ENCODE measurements around the gene TCF23.
A peak's percentile ranks its signal among the peaks of the same experiment; 100 is the strongest.
"Not testable (repeated sequence)": the region's sequence is repeated elsewhere in the genome, so short reads cannot be mapped to it uniquely, and the experiment has no call there.

Gene TCF23

DNA sequence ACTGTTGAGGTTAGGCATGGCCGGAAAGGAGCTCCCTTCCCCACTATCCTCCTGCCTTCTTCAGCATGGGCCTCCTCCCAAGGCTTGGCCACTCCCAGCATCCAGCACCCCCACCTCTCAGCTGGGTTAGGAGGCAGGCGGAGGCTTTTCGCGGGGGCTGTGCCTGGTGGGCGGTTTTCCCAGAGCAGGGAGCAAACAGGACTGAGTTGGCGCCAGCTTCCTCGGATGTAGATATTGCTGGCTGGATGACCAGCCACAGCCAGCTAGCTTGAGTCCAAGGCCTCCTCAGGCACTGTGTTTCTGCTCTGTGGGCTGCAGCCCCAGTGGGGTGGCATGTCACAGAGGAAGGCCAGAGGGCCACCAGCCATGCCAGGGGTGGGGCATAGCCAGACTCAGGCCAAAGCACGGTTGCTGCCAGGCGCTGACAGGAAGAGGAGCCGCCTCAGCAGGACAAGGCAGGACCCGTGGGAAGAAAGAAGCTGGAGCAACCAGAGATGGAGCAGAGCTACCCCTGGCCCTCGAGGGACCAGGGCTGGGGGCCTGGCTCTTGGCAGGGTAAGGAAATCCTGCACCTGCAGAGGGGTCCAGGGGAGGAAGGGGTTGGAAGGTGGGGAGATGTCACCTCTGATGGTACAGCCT, at the start of gene TCF23:
Gene TCF23, plus strand, starts transcription at position 204 of the 639 bp plus-strand sequence. Its CDS starts 130 bp downstream, at position 334.
- no peak for DNase-seq
- intact Hi-C loops (cut with DNase I), result no loop called here

DNA sequence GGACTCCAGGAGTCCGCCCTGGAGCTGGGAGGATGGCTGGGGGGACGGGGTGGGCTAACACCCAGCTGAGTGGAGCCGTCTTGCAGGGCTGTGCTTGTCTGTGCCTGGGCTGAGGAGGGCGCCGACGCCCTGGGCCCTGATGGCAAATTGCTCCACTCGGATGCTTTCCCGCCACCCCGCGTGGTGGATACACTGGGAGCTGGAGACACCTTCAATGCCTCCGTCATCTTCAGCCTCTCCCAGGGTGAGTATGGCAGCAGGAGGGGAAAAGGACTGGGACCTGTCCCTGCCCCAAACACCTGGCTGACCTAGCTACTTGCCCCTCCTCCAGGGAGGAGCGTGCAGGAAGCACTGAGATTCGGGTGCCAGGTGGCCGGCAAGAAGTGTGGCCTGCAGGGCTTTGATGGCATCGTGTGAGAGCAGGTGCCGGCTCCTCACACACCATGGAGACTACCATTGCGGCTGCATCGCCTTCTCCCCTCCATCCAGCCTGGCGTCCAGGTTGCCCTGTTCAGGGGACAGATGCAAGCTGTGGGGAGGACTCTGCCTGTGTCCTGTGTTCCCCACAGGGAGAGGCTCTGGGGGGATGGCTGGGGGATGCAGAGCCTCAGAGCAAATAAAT, 49.4 kb upstream of the TCF23 start:
- DNase-seq, result peak in 2 of 10 donors; percentile 76 to 82
- intact Hi-C loops (cut with DNase I), result loop anchor here (2.0 to 5.0 kb wide), 2 partner anchors 183 to 203 kb away; partner anchors contain the start of gene TRIM54

DNA sequence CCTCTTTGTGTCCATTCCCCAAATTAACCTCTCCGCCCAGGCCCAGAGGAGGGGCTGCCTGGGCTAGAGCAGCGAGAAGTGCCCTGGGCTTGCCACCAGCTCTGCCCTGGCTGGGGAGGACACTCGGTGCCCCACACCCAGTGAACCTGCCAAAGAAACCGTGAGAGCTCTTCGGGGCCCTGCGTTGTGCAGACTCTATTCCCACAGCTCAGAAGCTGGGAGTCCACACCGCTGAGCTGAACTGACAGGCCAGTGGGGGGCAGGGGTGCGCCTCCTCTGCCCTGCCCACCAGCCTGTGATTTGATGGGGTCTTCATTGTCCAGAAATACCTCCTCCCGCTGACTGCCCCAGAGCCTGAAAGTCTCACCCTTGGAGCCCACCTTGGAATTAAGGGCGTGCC, 48.8 kb upstream of the TCF23 start:
- DNase-seq, result peak in 1 of 10 donors; percentile 70
- intact Hi-C loops (cut with DNase I), result no loop called here

DNA sequence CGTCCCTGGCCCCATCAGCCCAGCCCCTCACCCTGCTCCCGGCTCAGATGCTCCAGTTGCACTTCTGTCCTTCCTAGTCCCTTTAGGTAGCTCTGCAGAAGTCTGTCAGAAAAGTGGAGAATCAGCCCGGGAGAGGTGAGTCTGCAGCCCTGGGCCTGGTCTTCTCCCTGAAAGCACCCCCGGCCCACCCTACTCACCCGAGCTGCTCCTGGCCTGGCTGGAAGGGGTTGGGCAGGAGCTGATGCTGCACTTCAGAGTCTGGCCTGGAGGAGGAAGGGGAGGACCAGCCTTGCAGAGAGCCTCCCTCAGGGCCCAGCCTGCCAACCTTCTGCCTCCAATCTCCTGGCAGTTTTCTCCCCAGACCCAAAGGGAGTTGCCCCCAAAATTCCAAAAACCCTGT, 46.5 kb upstream of the TCF23 start:
- DNase-seq, result peak in 2 of 10 donors; percentile 62 to 66
- intact Hi-C loops (cut with DNase I), result no loop called here

DNA sequence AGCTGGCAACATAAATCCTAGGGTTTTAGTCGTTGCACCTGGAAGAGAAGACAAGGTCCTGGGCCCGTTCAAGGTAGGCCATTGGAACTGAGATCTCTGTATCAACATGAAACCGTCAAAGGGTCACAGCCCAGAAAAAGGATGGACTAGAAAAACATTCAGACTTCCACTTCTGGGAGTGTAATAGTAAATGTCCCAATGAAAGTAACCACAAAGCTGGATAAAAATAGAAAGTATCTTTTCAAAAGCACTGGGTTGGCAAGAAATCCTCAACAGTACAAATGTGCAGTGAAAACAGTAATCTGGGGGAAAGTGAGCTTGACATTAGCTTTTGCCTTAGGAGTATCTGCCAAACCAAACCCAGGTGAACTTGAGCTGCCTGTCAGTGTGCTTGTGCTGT, 42.8 kb upstream of the TCF23 start:
- DNase-seq, result peak in 2 of 10 donors; percentile 6
- intact Hi-C loops (cut with DNase I), result no loop called here

DNA sequence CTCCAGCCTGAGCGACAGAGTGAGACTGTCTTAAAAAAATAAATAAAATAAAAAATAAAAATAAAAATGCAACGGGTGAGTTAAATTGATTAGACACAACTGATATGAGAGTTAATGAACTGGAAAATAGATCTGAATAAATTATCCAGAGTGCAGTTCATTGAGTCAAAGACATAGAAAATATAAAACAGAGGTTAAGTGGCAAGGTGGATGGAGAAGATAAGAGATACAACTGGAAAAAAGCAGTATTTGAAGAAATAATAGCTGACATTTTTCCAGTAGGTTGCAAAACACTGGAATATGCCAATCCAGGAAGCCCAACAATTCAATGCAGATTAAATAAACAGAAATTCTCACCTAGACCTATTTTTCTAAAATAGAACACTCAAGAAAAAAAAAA, 40.6 kb upstream of the TCF23 start:
- intact Hi-C loops (cut with DNase I), result no loop called here
- DNase-seq, result no peak

DNA sequence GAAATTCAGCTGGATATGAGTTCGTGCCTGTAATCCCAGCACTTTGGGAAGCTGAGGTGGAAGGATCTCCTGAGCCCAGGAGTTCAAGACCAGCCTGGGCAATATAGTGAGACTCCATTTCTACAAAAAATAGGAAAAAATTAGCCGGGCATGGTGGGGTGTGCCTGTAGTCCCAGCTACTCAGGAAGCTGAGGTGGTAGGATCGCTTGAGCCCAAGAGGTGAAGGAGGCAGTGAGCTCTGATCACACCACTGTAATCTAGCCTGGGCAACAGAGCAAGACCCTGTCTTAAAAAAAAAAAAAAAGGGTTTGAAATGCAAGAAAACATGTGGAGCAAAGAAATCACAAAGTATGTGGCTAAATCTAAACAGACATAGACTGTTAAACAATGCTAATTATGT, 39.7 kb upstream of the TCF23 start:
- intact Hi-C loops (cut with DNase I), result no loop called here
- peak in 1 of 10 donors; percentile 3 for DNase-seq

DNA sequence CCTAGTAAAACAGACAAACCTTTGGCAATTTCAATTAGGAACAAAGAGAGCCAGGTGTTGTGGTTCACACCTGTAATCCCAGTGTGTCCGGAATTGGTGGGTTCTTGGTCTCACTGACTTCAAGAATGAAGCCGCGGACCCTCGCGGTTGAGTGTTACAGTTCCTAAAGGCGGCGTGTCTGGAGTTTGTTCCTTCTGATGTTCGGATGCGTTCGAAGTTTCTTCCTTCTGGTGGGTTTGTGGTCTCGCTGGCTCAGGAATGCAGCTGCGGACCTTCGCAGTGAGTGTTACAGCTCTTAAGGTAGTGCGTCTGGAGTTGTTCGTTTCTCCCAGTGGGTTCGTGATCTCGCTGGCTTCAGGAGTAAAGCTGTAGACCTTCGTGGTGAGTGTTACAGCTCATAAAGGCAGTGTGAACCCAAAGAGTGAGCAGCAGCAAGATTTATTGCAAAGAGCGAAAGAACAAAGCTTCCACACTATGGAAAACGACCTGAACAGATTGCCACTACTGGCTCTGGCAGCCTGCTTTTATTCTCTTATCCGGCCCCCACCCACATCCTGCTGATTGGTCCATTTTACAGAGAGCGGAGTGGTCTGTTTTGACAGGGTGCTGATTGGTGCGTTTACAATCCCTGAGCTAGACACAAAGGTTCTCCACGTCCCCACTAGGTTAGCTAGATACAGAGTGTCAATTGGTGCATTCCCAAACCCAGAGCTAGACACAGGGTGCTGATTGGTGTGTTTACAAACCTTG, 38.0 kb upstream of the TCF23 start:
- peak in 2 of 10 donors; percentile 28 to 57 for DNase-seq
- intact Hi-C loops (cut with DNase I), result not testable (repeated sequence)

DNA sequence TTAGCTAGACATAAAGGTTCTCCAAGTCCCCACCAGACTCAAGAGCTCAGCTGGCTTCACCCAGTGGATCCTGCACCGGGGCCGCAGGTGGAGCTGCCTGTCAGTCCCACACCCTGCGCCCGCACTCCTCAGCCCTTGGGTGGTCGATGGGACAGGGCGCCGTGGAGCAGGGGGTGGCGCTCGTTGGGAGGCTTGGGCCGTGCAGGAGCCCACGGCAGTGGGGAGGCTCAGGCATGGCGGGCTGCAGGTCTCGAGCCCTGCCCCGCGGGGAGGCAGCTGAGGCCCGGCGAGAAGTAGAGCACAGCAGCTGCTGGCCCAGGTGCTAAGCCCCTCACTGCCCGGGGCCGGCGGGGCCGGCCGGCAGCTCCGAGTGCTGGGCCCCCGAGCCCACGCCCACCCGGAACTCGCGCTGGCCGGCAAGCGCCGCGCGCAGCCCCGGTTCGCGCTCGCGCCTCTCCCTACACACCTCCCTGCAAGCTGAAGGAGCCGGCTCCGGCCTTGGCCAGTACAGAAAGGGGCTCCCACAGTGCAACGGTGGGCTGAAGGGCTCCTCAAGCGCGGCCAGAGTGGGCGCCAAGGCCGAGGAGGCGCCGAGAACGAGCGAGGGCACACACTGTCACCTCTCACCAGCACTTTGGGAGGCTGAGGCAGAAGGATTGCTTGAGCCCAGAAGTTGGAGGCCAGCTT, 37.3 kb upstream of the TCF23 start:
- peak in 2 of 10 donors; percentile 42 to 79 for DNase-seq

DNA sequence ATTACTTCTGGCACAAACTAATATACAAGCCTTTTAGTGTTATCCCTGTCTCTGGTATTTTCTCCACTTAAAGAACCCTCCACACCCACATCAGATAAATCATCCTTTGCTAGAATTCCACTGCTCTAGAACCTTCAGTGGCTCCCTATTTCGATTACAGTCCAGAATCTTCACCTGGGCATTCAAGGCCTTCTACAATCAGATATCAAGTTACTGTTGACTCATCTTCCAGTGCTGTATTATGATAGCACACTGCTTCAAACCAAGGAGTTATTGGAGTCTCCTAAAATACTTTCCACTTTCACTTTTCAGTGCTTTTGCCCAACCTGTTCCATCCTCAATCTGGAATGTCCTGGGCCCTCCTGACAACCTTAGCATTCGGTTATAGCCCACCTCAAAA, 33.3 kb upstream of the TCF23 start:
- intact Hi-C loops (cut with DNase I), result no loop called here
- no peak for DNase-seq

More for the DNA sequence above, 37.3 kb upstream of the TCF23 start:
- intact Hi-C loops (cut with DNase I), result not testable (repeated sequence)

DNA sequence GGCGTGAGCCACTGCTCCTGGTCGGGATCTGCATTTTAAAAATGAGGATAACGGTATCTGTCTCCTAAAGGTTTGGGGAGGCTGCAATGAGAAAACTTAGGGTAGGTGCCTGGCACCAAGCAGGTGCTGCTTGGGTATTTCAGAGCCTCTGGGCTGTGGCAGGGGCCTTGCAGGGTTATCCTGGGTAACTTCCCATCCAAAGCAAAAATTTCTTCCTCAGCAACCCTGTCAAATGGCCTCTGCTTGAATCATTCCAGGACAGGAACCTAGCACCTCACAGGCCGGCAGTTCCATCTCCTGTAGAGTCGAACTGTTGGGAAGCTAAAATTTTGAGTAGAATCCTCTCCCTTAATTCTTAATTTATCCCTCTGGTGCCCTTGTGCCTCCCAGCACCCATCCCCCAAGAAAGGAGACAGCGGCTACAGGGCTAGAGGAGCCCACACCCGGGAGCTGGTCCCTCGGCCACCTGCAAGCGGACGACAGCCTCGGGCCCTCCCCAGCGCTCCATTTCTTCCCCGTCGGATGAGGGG, 30.7 kb upstream of the TCF23 start:
- intact Hi-C loops (cut with DNase I), result no loop called here

DNA sequence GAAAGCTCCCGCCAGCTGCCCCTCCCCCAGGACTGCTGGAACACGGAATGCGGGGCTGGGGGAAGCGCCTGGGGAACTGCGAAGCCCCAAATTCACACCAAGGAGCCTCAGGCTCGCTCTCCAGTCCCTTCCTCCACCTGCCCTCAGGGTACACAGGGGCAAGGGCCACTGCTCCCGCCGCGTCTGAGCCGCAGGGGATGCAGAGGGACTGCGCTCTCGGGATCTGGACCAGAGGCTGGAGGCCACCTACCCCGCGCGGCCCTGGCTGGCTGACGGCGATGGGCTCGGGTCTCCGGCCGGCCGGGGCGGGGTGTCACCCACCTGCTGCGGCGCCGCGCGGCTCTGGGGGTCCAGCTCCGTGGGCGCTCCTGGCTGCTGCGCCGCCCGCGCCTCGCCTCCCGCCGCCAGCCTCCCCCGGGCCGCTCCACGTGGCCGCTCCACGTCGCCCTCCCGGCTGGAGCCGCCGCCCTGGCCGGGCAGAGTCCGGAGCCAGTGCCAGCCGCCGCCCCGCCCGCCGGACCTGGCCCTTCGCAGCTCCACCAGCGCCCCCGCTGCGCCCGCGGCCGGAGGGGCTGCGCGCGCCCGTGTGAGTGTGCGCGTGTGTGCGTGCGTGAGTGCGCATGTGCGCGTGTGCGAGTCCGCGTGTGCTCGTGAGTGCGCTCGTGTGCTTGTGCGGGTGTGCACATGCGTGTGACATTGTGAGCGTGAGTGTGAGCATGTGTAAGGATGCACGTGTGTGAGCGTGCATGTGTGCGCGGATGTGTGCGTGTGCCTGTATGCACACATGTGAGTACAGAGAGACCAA, 30.1 kb upstream of the TCF23 start, which contains the start of gene CGREF1:
Gene CGREF1, minus strand, starts transcription at position 604 of the 805 bp plus-strand sequence. CDS start 14,762 bp downstream, outside the sequence.
- intact Hi-C loops (cut with DNase I), result no loop called here
- peak in 4 of 10 donors; percentile 30 to 89 (median 68) for DNase-seq

More for the DNA sequence above, 30.7 kb upstream of the TCF23 start:
- peak in 4 of 10 donors; percentile 31 to 82 (median 40) for DNase-seq

DNA sequence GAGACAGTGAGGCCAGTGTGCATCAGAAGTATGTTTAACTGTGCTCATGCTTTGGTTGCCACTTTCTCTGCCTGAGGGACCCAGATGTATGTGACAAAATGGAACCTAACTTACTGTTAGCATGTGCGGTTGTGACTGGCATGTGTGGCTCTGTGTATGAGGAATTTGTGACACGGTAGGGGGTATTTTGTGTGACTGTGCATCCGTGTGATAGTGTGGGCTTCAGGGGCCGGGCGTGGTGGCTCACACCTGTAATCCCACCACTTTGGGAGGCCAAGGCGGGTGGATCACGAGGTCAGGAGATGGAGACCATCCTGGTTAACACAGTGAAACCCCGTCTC, 29.5 kb upstream of the TCF23 start:
- intact Hi-C loops (cut with DNase I), result not testable (repeated sequence)
- DNase-seq, result peak in 1 of 10 donors; percentile 30

DNA sequence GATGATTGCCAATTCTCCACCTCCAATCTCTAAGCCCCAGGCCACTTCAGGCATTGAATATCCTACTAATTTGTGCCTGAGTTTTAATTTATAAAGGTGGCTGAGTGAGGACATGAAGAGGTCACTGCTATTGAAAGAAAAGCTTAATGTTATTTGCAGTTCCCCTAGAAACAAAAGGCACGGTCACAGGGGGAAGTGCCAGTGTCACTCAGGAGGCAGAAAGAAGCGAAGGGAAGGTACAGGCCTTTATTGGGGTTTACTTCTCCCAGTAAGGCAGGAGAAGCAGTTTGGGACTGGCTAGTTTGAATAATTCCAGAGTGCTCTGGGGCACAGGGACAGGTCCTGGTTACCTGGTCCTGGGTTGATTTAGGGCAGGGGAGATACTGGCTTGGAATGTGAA, 26.9 kb upstream of the TCF23 start:
- intact Hi-C loops (cut with DNase I), result no loop called here
- DNase-seq, result no peak

DNA sequence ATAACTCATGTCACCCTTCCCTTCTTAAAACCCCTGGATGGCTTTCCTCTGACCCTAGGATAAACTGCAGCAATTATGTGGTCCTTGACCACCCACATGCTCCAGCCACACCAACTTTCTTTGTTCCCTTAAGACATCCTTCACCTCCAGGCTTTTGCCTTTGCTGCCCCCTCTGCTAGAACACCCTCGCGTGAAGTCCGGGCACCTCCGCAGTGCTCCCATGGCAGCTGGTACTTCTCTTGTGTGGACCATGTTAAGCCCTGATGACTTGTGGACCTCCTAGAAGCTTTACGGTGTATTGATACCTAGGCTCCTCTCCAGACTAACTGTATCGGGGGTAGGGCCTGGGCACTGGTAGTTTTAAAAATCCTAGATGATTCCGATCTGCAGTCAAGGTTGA, 26.0 kb upstream of the TCF23 start:
- intact Hi-C loops (cut with DNase I), result no loop called here

DNA sequence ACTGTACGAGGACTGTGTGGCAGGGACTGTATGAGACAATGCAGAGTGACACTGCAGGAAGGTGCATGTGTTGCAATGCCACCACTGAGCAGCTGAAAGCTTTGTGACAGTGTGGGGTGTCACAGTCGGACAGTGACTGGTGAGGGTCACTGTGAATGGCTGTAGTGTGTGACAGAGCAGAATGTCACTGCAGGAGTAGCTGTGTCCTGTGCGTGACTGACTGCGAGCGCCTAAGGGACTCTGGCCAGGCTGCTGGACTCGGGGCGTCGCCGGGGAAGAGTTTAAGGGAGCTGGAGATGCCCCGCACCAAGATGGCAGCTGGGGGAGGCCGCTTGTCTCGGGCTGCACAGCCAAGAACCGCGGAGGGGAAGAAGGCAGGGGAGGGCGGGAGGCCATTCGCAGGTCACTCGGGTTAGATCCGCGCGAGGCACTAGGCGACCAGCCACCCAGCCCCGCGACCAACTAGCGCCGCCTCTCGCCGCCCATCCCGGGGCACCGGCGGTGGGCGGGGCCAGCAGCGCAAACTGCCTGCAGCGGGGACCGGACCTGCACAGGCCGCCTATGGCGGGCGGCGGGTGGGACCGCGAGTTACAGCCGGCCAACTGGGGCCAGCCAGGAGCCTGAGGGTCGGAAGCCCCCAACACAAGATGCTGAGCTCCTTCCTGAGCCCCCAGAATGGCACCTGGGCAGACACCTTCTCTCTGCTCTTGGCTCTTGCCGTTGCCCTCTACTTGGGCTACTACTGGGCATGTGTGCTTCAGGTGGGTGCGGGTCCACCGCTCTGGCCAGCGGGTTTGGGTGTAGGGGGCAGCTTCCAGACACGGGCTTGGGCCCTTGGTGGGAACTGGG, 25.3 kb upstream of the TCF23 start, which contains the start of gene ABHD1:
Gene ABHD1, plus strand, starts transcription at position 514 of the 849 bp plus-strand sequence. Its CDS starts 134 bp downstream, at position 648.
- DNase-seq, result peak; percentile 53 to 97 (median 78)
- intact Hi-C loops (cut with DNase I), result no loop called here

More for the DNA sequence above, 26.0 kb upstream of the TCF23 start:
- peak in 1 of 10 donors; percentile 71 for DNase-seq

DNA sequence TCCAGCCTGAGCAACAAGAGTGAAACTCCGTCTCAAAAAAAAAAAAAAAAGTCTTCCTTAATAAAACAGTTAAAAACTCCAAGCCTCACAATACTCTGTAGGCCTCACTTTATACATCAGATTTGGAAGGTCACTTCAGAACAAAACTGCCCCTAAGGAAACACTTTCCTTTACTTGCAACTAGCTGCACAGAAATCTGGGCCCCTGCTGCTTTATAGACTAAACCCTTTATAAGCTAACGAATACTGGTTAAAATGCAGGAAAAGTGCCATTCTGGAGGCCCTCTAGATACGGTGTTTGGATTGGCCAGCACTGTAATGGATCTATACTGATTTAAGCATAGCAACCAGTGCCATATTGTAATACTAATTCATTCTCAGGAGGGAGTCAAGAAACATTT, 23.7 kb upstream of the TCF23 start:
- DNase-seq, result no peak

DNA sequence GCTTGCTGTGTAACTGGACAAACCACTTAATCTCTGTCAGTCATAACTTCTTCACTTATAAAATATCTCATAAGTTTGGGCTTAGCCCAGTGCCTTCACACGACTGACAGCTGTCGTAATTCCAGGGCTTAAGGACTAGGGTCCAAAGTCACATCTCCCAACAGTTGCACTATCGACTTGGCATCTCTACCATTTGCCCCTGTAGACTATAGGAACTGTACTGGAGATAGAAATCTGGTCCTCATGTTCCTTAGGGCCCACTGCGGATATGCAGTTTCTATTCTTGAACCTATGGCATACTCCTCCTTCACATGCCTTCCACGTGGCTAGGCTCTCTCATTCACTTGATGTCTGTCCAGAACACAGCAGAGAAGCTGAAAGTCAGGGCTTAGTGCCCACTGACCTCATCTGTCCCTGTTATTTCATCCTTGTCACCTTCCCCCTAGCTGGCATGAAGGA, 22.5 kb upstream of the TCF23 start:
- intact Hi-C loops (cut with DNase I), result no loop called here

More for the DNA sequence above, 23.7 kb upstream of the TCF23 start:
- intact Hi-C loops (cut with DNase I), result no loop called here

More for the DNA sequence above, 22.5 kb upstream of the TCF23 start:
- no peak for DNase-seq
